ENCODE data around the gene MISP3.

MISP3 gene

DNA sequence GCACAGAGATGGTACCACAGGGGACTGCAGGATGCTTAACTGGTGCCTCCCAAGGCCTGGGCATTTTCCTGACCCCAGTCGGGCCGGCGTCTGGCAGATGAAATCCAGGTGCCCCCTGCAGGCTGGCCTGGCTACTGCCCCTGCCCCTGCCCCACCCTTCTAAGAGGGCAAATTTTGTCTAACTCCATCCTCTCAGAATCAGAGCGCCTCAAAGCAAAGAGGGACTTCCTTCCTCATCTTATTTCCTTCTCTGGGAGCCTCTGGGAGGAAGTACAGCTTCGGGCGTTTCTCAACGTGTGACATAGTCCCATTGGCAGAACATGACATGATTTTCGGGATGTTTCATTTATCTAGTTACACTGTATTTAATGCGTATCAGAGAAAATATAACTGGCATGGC is 42.3 kb downstream of the MISP3 start:
- peak; percentile 48 for DNase-seq (ENCODE audit: extremely low spot score)
- POLR2A ChIA-PET = no interaction called here
- CTCF ChIA-PET = interaction anchor here (0.7 to 0.8 kb wide), 2 partner anchors 19 to 163 kb away, joined by 3 read pairs; partner anchors contain the start of gene DCAF15
- TF ChIP-seq ARNT (IDR thresholded peaks at IDR 0.05) = no peak
- TF ChIP-seq, protein P1, sequence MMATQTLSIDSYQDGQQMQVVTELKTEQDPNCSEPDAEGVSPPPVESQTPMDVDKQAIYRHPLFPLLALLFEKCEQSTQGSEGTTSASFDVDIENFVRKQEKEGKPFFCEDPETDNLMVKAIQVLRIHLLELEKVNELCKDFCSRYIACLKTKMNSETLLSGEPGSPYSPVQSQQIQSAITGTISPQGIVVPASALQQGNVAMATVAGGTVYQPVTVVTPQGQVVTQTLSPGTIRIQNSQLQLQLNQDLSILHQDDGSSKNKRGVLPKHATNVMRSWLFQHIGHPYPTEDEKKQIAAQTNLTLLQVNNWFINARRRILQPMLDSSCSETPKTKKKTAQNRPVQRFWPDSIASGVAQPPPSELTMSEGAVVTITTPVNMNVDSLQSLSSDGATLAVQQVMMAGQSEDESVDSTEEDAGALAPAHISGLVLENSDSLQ (IDR thresholded peaks at IDR 0.05) = no peak
- no peak for TF ChIP-seq HDGF (IDR thresholded peaks at IDR 0.05; ENCODE audit: borderline replicate concordance)
- TF ChIP-seq TARDBP (IDR thresholded peaks at IDR 0.05) = no peak
- TF ChIP-seq ELF4 (IDR thresholded peaks at IDR 0.05) = no peak
- no peak for TF ChIP-seq SP1 (IDR thresholded peaks at IDR 0.05)
- TF ChIP-seq LEF1 (IDR thresholded peaks at IDR 0.05; ENCODE audit: borderline replicate concordance) = no peak
- TF ChIP-seq L3MBTL2 (conservative IDR thresholded peaks at IDR 0.05) = no peak
- TF ChIP-seq ZNF384 (IDR thresholded peaks at IDR 0.05) = no peak
- TF ChIP-seq NFRKB (IDR thresholded peaks at IDR 0.05) = no peak
- TF ChIP-seq SUZ12 (IDR thresholded peaks at IDR 0.05) = no peak
- no peak for TF ChIP-seq CTBP1 (IDR thresholded peaks at IDR 0.05; ENCODE audit: borderline replicate concordance)

DNA sequence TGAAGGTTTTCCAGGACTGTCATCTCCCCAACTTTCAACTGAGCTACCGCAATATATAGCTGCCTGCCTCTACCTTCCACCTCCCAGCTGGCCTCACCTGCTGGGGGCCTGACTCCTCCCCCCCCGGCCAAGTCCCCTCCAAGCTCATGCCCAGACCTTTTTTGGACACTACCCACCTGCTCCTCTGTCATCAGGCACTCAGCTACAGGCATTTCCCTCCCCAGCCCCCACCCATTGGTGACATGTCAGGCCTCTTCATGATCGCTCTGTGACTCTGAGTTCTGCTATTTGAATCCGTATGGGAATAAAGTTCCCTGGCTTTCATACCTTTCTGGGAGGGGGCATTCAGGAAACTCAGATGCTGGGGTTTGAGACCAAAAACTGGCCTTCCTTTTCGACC is 43.2 kb downstream of the MISP3 start:
- no peak for DNase-seq (ENCODE audit: extremely low spot score)
- no peak for TF ChIP-seq LEF1 (IDR thresholded peaks at IDR 0.05; ENCODE audit: borderline replicate concordance)
- no peak for TF ChIP-seq SUZ12 (IDR thresholded peaks at IDR 0.05)
- TF ChIP-seq SP1 (IDR thresholded peaks at IDR 0.05) = no peak
- TF ChIP-seq FOXK2 (IDR thresholded peaks at IDR 0.05) = no peak
- no peak for TF ChIP-seq FOXA1 (IDR thresholded peaks at IDR 0.05)
- no peak for TF ChIP-seq ARNT (IDR thresholded peaks at IDR 0.05)
- no peak for TF ChIP-seq FOXM1 (IDR thresholded peaks at IDR 0.05; ENCODE audit: borderline replicate concordance)
- no peak for TF ChIP-seq TARDBP (IDR thresholded peaks at IDR 0.05)
- no peak for TF ChIP-seq ELF4 (IDR thresholded peaks at IDR 0.05)
- TF ChIP-seq CTBP1 (IDR thresholded peaks at IDR 0.05; ENCODE audit: borderline replicate concordance) = no peak
- TF ChIP-seq NFRKB (IDR thresholded peaks at IDR 0.05) = no peak
- TF ChIP-seq BHLHE40 (IDR thresholded peaks at IDR 0.05; ENCODE audit: borderline replicate concordance) = no peak
- TF ChIP-seq, protein P1 (IDR thresholded peaks at IDR 0.05) = no peak
- no peak for TF ChIP-seq L3MBTL2 (conservative IDR thresholded peaks at IDR 0.05)
- no peak for TF ChIP-seq ZNF384 (IDR thresholded peaks at IDR 0.05)
- no peak for TF ChIP-seq HDGF (IDR thresholded peaks at IDR 0.05; ENCODE audit: borderline replicate concordance)
- CTCF ChIA-PET = interaction anchor here (0.6 to 0.7 kb wide), 2 partner anchors 21 to 164 kb away, joined by 3 read pairs; partner anchors contain the start of genes ASF1B and DCAF15
- POLR2A ChIA-PET = no interaction called here

DNA sequence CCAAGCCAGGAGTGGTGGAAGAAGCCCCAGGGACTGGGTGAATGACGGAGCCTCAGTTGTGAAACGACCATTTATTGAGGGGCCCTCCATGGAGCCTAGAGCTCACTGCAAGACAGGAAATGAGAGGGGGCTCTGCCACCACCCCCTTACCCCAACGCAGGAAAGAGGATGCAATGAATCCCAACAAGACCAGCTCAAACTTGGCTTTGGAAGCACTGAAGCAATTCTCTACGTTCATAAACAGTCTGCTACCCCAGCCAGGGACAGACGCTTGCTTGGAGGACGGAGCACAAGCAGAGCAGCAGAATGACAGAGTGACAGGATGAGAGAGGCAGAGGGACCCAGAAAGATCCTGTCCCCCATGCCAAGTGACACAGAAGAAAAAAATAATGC is 43.9 kb downstream of the MISP3 start:
- CTCF ChIA-PET = interaction anchor here (0.6 kb wide), 1 partner anchor 34 kb away, joined by 3 read pairs; no protein-coding TSS in a partner anchor

DNA sequence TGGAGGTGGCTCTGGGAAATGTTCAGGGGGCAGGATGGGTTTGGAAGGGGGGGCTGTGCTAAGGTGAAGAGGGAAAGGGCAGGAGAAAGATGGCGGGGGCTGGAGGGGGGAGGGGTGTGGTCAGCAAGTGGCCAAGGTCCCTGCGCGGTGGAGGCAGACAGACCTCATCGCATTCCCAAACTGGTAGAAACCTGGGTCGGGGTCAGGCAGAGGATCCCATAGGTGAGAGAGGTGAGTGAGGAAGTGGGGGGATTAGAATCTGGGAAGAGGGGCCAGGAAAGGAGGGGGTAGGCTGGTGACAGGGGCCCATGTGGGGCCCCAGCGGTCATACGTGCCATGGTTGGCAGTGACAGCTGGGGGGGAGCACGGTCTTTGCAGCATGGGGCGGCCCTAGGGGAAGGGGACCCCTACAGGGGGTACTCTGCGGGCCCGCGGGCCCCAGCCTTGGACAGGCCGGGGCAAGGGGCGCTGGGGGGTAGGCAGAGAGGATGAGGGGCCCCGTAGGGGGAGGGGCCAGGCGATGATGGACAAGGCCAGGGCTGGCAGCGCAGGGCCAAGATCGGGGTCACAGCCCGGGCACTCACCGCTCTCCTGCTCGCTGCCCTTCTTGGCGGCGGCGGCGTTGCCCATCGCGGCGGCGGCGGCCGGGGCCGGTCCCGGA is 44.5 kb downstream of the MISP3 start:
- no peak for DNase-seq (ENCODE audit: extremely low spot score)
- ChIA-PET CTCF (interaction anchor here (0.6 kb wide), 1 partner anchor 35 kb away, joined by 3 read pairs; no protein-coding TSS in a partner anchor), POLR2A (interaction anchor here (1.2 kb wide), 1 partner anchor 11 kb away, joined by 4 read pairs; no protein-coding TSS in a partner anchor)
- no peak for TF ChIP-seq ELF4 (IDR thresholded peaks at IDR 0.05)
- no peak for TF ChIP-seq CTBP1 (IDR thresholded peaks at IDR 0.05; ENCODE audit: borderline replicate concordance)
- no peak for TF ChIP-seq ARNT (IDR thresholded peaks at IDR 0.05)
- TF ChIP-seq, protein P1 (IDR thresholded peaks at IDR 0.05) = no peak
- TF ChIP-seq NFRKB (IDR thresholded peaks at IDR 0.05) = no peak
- no peak for TF ChIP-seq FOXA1 (IDR thresholded peaks at IDR 0.05)
- TF ChIP-seq ZNF384 (IDR thresholded peaks at IDR 0.05) = no peak
- no peak for TF ChIP-seq TARDBP (IDR thresholded peaks at IDR 0.05)
- no peak for TF ChIP-seq FOXK2 (IDR thresholded peaks at IDR 0.05)
- no peak for TF ChIP-seq LEF1 (IDR thresholded peaks at IDR 0.05; ENCODE audit: borderline replicate concordance)
- no peak for TF ChIP-seq BHLHE40 (IDR thresholded peaks at IDR 0.05; ENCODE audit: borderline replicate concordance)
- no peak for TF ChIP-seq HDGF (IDR thresholded peaks at IDR 0.05; ENCODE audit: borderline replicate concordance)
- no peak for TF ChIP-seq FOXM1 (IDR thresholded peaks at IDR 0.05; ENCODE audit: borderline replicate concordance)
- no peak for TF ChIP-seq SUZ12 (IDR thresholded peaks at IDR 0.05)
- TF ChIP-seq L3MBTL2 (conservative IDR thresholded peaks at IDR 0.05) = no peak

More for the DNA sequence above, 43.9 kb downstream of the MISP3 start:
- TF ChIP-seq FOXA1 (IDR thresholded peaks at IDR 0.05) = no peak
- DNase-seq (ENCODE audit: extremely low spot score) = no peak
- POLR2A ChIA-PET = no interaction called here

DNA sequence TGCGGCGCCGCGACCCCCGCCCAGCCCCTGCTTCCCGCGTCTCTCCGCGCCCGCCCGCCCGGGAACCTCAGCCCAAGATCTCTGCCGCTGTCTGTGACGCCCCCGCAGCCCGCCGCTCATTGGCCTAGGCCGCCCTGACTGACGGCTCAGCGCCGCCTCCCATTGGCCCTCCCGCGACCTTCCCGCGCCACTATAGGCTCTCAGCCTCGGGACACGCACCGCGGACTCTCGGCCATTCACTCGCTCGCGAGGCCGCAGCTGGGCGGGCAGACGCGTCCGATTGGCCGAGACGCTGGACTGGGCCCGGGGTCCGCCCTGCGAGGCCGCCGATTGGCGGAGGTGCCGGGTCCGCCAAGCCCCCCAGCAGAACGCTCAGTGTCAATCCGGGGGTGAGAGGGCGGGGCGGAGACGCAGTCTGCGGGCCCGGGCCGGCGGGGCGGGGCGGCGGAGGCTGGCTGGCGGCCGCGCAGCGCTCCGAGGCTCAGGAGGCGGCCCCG is 45.1 kb downstream of the MISP3 start, which contains the start of gene PRKACA:
Gene PRKACA (minus strand): TSS at position 95 of the 497 bp plus-strand sequence. CDS start 215 bp downstream, outside the sequence.
- DNase-seq (ENCODE audit: extremely low spot score) = peak; percentile 96
- POLR2A ChIA-PET = interaction anchor here (1.2 to 1.7 kb wide), 2 partner anchors 10 to 19 kb away, joined by 4 to 5 read pairs; no protein-coding TSS in a partner anchor
- CTCF ChIA-PET = no interaction called here
- no peak for TF ChIP-seq CTBP1 (IDR thresholded peaks at IDR 0.05; ENCODE audit: borderline replicate concordance)
- TF ChIP-seq, protein P1 (IDR thresholded peaks at IDR 0.05) = peak; percentile 99
